K562 (cell line): ENCODE results near the gene ILF2. TPM values are rescaled to one million over a fixed set of nuclear protein-coding genes. Genes with fewer than 3 reads are reported as not detected.

Source experiments
- ETV6 ChIP-seq, 3 experiments: fragments of 150-350 bp in 1 of 3; sonication (generic) in 1 of 3; formaldehyde crosslinking in 1 of 3; IDR thresholded peaks; 2 replicates each; pipeline versions ENCODE4 v1.6.1 to v1.8.0; 2014 to 2022; ENCODE audit warnings: borderline replicate concordance in 2 of 3, low read depth in 2 of 3, antibody characterized with exemption in 1 of 3, low read length in 1 of 3, mild to moderate bottlenecking in 1 of 3, missing genetic modification reagents in 1 of 3
- KDM5B ChIP-seq: fragments of 200-600 bp; sonication (generic); IDR thresholded peaks from 2 replicates; pipeline ENCODE4 v1.6.1; 2012; ENCODE audit warnings: low read depth, mild to moderate bottlenecking, moderate library complexity, low read length, control low read depth, inconsistent platforms; ENCODE audit not compliant: insufficient replicate concordance
- RCOR1 ChIP-seq, 2 experiments: IDR thresholded peaks; 2 replicates each; pipeline ENCODE4 v1.6.1; 2012; ENCODE audit warnings: low read depth in 2 of 2, low read length in 2 of 2, borderline replicate concordance in 1 of 2, improper control_type of control experiment in 1 of 2
- TBP ChIP-seq: optimal IDR thresholded peaks from 2 replicates; pipeline ENCODE3; 2011; ENCODE audit warnings: low read depth, low read length, improper control_type of control experiment
- TSC22D4 ChIP-seq: fragments of 450-650 bp; IDR thresholded peaks from 2 replicates; pipeline ENCODE4 v1.6.1; 2016; ENCODE audit warnings: missing genetic modification characterization, missing biosample characterization, control low read depth
- ZBTB33 ChIP-seq: sonication (generic); formaldehyde crosslinking; IDR thresholded peaks from 2 replicates; pipeline ENCODE4 v1.8.1; 2023; ENCODE audit warnings: mild to moderate bottlenecking, missing genetic modification reagents
- ZNF121 ChIP-seq: sonication (generic); formaldehyde crosslinking; conservative IDR thresholded peaks from 2 replicates; pipeline ENCODE4 v1.8.0; 2022; ENCODE audit warnings: missing genetic modification reagents
- ZNF586 ChIP-seq: fragments of 450-650 bp; formaldehyde crosslinking; conservative IDR thresholded peaks from 2 replicates; pipeline ENCODE4 v1.4.0; 2020; ENCODE audit warnings: mild to moderate bottlenecking, moderate library complexity
- polyA plus RNA-seq, 8 experiments: library from polyadenylated mRNA; depleted of rRNA in 4 of 8; stranded (reverse) in 5 of 8; unstranded in 3 of 8; fragments of >200 nt; fragmentation: Nextera tagmentation in 2 of 8; fragmentation: Illumina TruSeq in 1 of 8; extraction: Ambion mirVana in 2 of 8; extraction: Trizol in 1 of 8; gene quantifications; 2 replicates each; pipeline versions ENCODE4 v1.2.1 to v1.2.3, GENCODE V29; 2011 to 2014; ENCODE audit warnings: inconsistent platforms in 1 of 8, missing spikeins in 1 of 8
- total RNA-seq, 7 experiments: library from RNA; depleted of rRNA in 6 of 7; stranded (reverse); fragments of >200 nt in 6 of 7; fragmentation: Illumina TruSeq in 2 of 7; extraction: Trizol in 2 of 7; gene quantifications; 2 replicates each; pipeline versions ENCODE4 v1.2.1 to v1.2.3, GENCODE V29; 2011 to 2021; ENCODE audit warnings: low replicate concordance in 1 of 7
- TF ChIP-seq, protein P1 (sequence below): fragments of 200-400 bp; formaldehyde crosslinking; IDR thresholded peaks from 2 replicates; pipeline ENCODE4 v1.6.1; 2017; ENCODE audit warnings: mild to moderate bottlenecking, low read depth, low read length, moderate library complexity
- TF ChIP-seq, protein P2 (sequence below): fragments of 200-600 bp; sonication (generic); IDR thresholded peaks from one replicate; pipeline ENCODE4 v1.6.1; 2012; ENCODE audit warnings: mild to moderate bottlenecking, low read depth, low read length, inconsistent platforms

The ILF2 gene
- total and polyA plus RNA-seq, 9 of the 15 experiments (the other 6 are each of a cell fraction or from before 2014, with no cell fraction given) = 282 to 726 (median 474) TPM

DNA sequence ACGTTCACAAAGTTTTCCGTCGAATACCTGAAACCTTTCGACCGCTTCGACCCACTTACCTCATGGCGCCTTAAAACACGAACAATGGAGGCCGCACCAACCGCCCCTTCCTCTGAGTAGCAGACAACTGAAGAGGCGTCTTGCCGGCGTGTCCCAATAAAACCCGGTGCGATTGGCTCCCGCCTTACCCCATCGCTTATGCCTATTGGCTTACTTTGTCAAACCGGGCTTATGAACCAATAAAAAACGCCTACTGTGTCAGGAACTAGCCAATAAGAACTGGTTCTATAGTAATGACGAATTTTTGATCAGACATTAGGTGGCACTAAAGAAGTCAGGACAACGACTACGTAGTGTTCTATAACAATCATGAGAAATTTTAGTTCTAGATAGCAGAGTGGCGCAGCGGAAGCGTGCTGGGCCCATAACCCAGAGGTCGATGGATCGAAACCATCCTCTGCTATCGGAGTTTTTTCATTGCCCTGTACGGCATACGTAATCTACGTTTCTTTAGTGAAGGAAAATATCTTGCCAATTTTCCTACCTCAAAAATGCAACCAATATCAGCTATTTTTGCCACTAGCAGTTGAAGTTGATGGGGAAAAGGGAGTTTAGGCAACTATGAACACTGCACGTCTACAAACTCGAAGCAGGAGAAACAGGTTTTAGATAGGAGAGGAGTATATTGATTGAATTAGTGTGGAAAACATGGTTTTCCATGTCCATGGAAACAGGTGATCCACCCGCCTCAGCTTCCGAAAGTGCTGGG is at the start of gene ILF2 (continued):
- TF ChIP-seq, protein P1, sequence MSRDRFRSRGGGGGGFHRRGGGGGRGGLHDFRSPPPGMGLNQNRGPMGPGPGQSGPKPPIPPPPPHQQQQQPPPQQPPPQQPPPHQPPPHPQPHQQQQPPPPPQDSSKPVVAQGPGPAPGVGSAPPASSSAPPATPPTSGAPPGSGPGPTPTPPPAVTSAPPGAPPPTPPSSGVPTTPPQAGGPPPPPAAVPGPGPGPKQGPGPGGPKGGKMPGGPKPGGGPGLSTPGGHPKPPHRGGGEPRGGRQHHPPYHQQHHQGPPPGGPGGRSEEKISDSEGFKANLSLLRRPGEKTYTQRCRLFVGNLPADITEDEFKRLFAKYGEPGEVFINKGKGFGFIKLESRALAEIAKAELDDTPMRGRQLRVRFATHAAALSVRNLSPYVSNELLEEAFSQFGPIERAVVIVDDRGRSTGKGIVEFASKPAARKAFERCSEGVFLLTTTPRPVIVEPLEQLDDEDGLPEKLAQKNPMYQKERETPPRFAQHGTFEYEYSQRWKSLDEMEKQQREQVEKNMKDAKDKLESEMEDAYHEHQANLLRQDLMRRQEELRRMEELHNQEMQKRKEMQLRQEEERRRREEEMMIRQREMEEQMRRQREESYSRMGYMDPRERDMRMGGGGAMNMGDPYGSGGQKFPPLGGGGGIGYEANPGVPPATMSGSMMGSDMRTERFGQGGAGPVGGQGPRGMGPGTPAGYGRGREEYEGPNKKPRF = no peak
- TF ChIP-seq ZNF121 (no peak), KDM5B (peak; percentile 68), RCOR1 (IDR thresholded peaks at IDR 0.05; ENCODE audit: borderline replicate concordance in 1 of 2, low read depth in 2 of 2, low read length in 2 of 2) (peak in 1 of 2 experiments; percentile 11; a peak in 1 of 4 replicates), ZBTB33 (peak; percentile 61; the same call in 1 of the 2 replicates), TSC22D4 (no peak), ZNF586 (CRISPR knock-in tag) (no peak), ETV6 (IDR thresholded peaks at IDR 0.05; ENCODE audit: borderline replicate concordance in 1 of 2, low read depth in 2 of 2, low read length in 1 of 2) (no peak), ETV6 (CRISPR knock-in tag; IDR thresholded peaks at IDR 0.05; ENCODE audit: borderline replicate concordance) (no peak), TBP (peak; percentile 100)
- TF ChIP-seq, protein P2, sequence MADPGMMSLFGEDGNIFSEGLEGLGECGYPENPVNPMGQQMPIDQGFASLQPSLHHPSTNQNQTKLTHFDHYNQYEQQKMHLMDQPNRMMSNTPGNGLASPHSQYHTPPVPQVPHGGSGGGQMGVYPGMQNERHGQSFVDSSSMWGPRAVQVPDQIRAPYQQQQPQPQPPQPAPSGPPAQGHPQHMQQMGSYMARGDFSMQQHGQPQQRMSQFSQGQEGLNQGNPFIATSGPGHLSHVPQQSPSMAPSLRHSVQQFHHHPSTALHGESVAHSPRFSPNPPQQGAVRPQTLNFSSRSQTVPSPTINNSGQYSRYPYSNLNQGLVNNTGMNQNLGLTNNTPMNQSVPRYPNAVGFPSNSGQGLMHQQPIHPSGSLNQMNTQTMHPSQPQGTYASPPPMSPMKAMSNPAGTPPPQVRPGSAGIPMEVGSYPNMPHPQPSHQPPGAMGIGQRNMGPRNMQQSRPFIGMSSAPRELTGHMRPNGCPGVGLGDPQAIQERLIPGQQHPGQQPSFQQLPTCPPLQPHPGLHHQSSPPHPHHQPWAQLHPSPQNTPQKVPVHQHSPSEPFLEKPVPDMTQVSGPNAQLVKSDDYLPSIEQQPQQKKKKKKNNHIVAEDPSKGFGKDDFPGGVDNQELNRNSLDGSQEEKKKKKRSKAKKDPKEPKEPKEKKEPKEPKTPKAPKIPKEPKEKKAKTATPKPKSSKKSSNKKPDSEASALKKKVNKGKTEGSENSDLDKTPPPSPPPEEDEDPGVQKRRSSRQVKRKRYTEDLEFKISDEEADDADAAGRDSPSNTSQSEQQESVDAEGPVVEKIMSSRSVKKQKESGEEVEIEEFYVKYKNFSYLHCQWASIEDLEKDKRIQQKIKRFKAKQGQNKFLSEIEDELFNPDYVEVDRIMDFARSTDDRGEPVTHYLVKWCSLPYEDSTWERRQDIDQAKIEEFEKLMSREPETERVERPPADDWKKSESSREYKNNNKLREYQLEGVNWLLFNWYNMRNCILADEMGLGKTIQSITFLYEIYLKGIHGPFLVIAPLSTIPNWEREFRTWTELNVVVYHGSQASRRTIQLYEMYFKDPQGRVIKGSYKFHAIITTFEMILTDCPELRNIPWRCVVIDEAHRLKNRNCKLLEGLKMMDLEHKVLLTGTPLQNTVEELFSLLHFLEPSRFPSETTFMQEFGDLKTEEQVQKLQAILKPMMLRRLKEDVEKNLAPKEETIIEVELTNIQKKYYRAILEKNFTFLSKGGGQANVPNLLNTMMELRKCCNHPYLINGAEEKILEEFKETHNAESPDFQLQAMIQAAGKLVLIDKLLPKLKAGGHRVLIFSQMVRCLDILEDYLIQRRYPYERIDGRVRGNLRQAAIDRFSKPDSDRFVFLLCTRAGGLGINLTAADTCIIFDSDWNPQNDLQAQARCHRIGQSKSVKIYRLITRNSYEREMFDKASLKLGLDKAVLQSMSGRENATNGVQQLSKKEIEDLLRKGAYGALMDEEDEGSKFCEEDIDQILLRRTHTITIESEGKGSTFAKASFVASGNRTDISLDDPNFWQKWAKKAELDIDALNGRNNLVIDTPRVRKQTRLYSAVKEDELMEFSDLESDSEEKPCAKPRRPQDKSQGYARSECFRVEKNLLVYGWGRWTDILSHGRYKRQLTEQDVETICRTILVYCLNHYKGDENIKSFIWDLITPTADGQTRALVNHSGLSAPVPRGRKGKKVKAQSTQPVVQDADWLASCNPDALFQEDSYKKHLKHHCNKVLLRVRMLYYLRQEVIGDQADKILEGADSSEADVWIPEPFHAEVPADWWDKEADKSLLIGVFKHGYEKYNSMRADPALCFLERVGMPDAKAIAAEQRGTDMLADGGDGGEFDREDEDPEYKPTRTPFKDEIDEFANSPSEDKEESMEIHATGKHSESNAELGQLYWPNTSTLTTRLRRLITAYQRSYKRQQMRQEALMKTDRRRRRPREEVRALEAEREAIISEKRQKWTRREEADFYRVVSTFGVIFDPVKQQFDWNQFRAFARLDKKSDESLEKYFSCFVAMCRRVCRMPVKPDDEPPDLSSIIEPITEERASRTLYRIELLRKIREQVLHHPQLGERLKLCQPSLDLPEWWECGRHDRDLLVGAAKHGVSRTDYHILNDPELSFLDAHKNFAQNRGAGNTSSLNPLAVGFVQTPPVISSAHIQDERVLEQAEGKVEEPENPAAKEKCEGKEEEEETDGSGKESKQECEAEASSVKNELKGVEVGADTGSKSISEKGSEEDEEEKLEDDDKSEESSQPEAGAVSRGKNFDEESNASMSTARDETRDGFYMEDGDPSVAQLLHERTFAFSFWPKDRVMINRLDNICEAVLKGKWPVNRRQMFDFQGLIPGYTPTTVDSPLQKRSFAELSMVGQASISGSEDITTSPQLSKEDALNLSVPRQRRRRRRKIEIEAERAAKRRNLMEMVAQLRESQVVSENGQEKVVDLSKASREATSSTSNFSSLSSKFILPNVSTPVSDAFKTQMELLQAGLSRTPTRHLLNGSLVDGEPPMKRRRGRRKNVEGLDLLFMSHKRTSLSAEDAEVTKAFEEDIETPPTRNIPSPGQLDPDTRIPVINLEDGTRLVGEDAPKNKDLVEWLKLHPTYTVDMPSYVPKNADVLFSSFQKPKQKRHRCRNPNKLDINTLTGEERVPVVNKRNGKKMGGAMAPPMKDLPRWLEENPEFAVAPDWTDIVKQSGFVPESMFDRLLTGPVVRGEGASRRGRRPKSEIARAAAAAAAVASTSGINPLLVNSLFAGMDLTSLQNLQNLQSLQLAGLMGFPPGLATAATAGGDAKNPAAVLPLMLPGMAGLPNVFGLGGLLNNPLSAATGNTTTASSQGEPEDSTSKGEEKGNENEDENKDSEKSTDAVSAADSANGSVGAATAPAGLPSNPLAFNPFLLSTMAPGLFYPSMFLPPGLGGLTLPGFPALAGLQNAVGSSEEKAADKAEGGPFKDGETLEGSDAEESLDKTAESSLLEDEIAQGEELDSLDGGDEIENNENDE = no peak
